SU-DHL-6 (cell line): Measurements from ENCODE around the gene DSCAML1.

Experiments
- EZH2phosphoT487 ChIP-seq: fragments of 200-600 bp; sonication (generic), shearing (Covaris generic); conservative IDR thresholded peaks from 2 replicates; pipeline ENCODE4 v1.6.1; 2018; ENCODE audit warnings: mild to moderate bottlenecking, antibody characterized with exemption, low read length, moderate library complexity, mixed read lengths
- TF ChIP-seq, protein P1 (sequence below): fragments of 200-600 bp; sonication (generic); IDR thresholded peaks from one replicate; pipeline ENCODE4 v1.5.1; 2017; ENCODE audit warnings: antibody characterized with exemption, mild to moderate bottlenecking, low read length, moderate library complexity; ENCODE audit not compliant: insufficient read depth, poor library complexity, severe bottlenecking

DNA sequence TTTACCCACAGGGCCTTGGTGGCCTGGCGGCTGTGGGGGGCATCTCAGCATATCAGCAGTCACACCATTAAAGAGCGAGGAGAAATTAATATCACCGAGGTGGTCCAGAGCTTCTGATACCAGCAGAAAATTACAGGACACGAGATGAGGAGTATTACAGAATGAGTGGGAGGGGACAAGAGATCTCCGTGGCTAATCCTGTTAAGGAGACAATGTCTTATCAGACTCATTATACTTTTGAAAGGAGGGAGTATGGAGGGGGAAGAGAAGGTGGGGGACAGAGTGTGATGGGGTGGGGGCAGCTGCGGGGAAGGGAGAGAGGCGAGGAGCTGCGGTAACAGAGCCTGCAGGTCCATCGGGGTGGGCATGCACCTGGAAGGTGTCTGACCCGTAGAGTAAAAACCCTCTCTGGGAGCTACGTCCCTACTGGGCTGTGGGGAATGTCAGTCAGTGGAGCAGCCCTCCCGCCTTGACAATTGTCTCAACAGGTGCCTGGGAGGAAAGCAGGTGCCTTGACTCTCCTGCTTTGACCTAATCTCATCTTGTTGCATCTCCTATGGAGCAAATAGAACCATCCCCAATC lies 245.2 kb downstream of the DSCAML1 start:
- TF ChIP-seq, protein P1, sequence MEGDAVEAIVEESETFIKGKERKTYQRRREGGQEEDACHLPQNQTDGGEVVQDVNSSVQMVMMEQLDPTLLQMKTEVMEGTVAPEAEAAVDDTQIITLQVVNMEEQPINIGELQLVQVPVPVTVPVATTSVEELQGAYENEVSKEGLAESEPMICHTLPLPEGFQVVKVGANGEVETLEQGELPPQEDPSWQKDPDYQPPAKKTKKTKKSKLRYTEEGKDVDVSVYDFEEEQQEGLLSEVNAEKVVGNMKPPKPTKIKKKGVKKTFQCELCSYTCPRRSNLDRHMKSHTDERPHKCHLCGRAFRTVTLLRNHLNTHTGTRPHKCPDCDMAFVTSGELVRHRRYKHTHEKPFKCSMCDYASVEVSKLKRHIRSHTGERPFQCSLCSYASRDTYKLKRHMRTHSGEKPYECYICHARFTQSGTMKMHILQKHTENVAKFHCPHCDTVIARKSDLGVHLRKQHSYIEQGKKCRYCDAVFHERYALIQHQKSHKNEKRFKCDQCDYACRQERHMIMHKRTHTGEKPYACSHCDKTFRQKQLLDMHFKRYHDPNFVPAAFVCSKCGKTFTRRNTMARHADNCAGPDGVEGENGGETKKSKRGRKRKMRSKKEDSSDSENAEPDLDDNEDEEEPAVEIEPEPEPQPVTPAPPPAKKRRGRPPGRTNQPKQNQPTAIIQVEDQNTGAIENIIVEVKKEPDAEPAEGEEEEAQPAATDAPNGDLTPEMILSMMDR, result no peak
- TF ChIP-seq EZH2phosphoT487, result no peak
